Measurements from ENCODE around the gene RHBDF2. TPM values are rescaled to one million over a fixed set of nuclear protein-coding genes. Genes with fewer than 3 reads are reported as not detected.
A peak's percentile ranks its signal among the peaks of the same experiment; 100 is the strongest.

The RHBDF2 gene
- 10 to 100 TPM; 11.4 to 29.8 (median 23.3) TPM for total RNA-seq

DNA sequence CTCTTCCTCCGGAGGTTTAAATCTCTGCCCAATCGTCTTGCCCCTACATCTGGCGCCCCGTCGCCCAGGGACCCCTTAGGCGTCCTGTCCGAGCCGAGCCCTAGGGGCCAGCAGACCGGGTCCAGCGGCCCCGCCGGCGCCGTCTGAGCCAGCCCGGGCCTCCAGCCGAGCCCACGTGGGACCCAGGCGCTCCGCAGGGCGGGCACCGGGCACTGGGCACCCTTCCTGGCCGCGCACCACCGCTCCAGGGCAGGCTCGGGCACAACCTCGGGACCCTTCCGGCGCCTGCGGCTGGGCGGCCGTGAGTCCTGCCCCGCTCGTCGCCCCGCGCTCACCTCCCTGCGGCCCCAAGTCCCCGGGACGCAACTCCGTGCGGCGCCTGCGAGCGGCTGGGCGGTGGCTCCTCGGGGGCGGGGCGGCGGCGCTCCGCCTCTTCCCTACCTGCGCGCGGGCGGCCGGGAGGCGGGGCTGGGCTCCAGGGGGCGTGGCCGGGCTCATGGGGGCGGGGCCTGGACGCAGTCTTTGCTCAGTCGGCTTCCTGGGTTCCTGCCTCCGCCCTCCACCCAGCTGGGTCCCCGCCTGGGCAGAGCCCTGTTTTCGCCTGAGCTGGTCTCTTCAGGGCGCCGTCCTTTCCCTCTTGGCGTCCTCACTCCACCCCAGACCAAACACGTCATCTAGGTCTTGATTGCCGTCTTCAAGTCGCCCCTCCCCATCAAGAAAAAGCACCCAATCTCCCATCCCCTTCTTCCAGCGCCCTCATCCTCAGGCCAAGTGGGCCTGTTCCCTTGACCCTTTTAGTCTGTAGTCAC is at the start of gene RHBDF2:
Gene RHBDF2, minus strand, starts transcription at position 406 of the 809 bp plus-strand sequence. CDS start 19,899 bp downstream, outside the sequence.
- H3K36me3 ChIP-seq, result no peaks in the 10 kb centered on the region
- no peaks in the 10 kb centered on the region for H3K27me3 ChIP-seq
- H3K27ac ChIP-seq, result peak within 1 kb of the TSS; percentile 90 to 94 (median 92)
- intact Hi-C loops (cut with DNase I; ENCODE audit: low total_unique reads), result no loop called here
- peak within 1 kb of the TSS; percentile 49 to 74 (median 66) for H3K4me3 ChIP-seq
- in situ Hi-C loops (cut with MboI; ENCODE audit: low sequenced_read_pairs in 4 of 4), result no loop called here
- H3K4me1 ChIP-seq, result peaks cover 46 to 47% of the 10 kb centered on the region in 2 donors
- peak; percentile 80 to 87 for DNase-seq
- no peaks in the 10 kb centered on the region for H3K9me3 ChIP-seq
- peak; percentile 75 to 78 for ATAC-seq
- TF ChIP-seq POLR2A (IDR thresholded peaks at IDR 0.05) (peak; percentile 93 to 94), CTCF (IDR thresholded peaks at IDR 0.05 in 4 of 5, conservative IDR thresholded peaks at IDR 0.05 in 1 of 5) (no peak)

GRCh38 chr17:76549539-76549938 is 48.3 kb upstream of the RHBDF2 start:
- H3K4me1 ChIP-seq, result peaks cover 53 to 55% of the 10 kb centered on the region in 2 donors

DNA sequence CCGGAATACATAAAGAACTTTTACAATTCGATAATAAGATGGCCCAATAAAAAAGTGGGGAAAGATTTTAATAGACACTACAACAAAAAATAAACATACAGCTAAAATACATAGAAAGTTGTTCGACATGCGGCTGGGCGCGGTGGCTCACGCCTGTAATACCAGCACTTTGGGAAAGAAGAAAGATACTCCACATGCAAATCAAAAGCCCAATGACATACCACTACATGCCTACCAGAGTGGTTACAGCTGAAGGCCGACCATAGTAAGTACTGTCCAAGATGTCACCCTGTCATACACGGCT is 47.9 kb upstream of the RHBDF2 start:
- in situ Hi-C loops (cut with MboI; ENCODE audit: low sequenced_read_pairs in 4 of 4), result no loop called here
- Histone ChIP-seq H3K27me3 (no peaks in the 10 kb centered on the region), H3K4me1 (peaks cover 53 to 58% of the 10 kb centered on the region in 2 donors), H3K36me3 (no peaks in the 10 kb centered on the region), H3K4me3 (no peak overlapping the region), H3K27ac (peak overlapping the region in 2 of 4 donors; percentile 68 to 73), H3K9me3 (no peaks in the 10 kb centered on the region)
- ATAC-seq (no peak), DNase-seq (no peak)
- intact Hi-C loops (cut with DNase I; ENCODE audit: low total_unique reads), result no loop called here
- TF ChIP-seq CTCF (IDR thresholded peaks at IDR 0.05 in 4 of 5, conservative IDR thresholded peaks at IDR 0.05 in 1 of 5) (no peak), POLR2A (IDR thresholded peaks at IDR 0.05) (no peak)

More at GRCh38 chr17:76549539-76549938, 48.3 kb upstream of the RHBDF2 start:
- no peak for ATAC-seq
- intact Hi-C loops (cut with DNase I; ENCODE audit: low total_unique reads) (no loop called here), in situ Hi-C loops (cut with MboI; ENCODE audit: low sequenced_read_pairs in 4 of 4) (no loop called here)
- DNase-seq, result no peak
- TF ChIP-seq POLR2A (IDR thresholded peaks at IDR 0.05), result no peak
- no peak for TF ChIP-seq CTCF (IDR thresholded peaks at IDR 0.05 in 4 of 5, conservative IDR thresholded peaks at IDR 0.05 in 1 of 5)
- Histone ChIP-seq H3K36me3 (no peaks in the 10 kb centered on the region), H3K27ac (no peak overlapping the region), H3K4me3 (no peak overlapping the region), H3K27me3 (no peaks in the 10 kb centered on the region), H3K9me3 (no peaks in the 10 kb centered on the region)

- H3K27me3 ChIP-seq, result no peaks in the 10 kb centered on the region
- ATAC-seq, result peak; percentile 40 to 57
- H3K27ac ChIP-seq, result peak overlapping the region; percentile 58 to 73 (median 64)
- H3K36me3 ChIP-seq, result no peaks in the 10 kb centered on the region
- H3K9me3 ChIP-seq, result no peaks in the 10 kb centered on the region
- DNase-seq, result no peak
- intact Hi-C loops (cut with DNase I; ENCODE audit: low total_unique reads) (no loop called here), in situ Hi-C loops (cut with MboI; ENCODE audit: low sequenced_read_pairs in 4 of 4) (no loop called here)
- H3K4me3 ChIP-seq, result no peak overlapping the region
- TF ChIP-seq POLR2A (IDR thresholded peaks at IDR 0.05) (no peak), CTCF (IDR thresholded peaks at IDR 0.05 in 4 of 5, conservative IDR thresholded peaks at IDR 0.05 in 1 of 5) (no peak)
- H3K4me1 ChIP-seq, result peaks cover 53 to 64% of the 10 kb centered on the region in 2 donors
Measured at GRCh38 chr17:76548378-76549214, 47.4 kb upstream of the RHBDF2 start.
